ENCODE measurements around the gene GNAL. TPM values are rescaled to one million over a fixed set of nuclear protein-coding genes. Genes with fewer than 3 reads are reported as not detected.
A peak's percentile ranks its signal among the peaks of the same experiment; 100 is the strongest.
"Not testable (repeated sequence)": the region's sequence is repeated elsewhere in the genome, so short reads cannot be mapped to it uniquely, and the experiment has no call there.

Gene GNAL
- total RNA-seq, 4 donors from 2014 or later: 13.5 to 24.6 (median 19.9) TPM

- peak; percentile 97 for ATAC-seq
- Histone ChIP-seq H3K4me3 (peak within 1 kb of the TSS; percentile 93 to 96), H3K9me3 (no peaks in the 10 kb centered on the region), H3K27ac (peak within 1 kb of the TSS; percentile 85 to 96 (median 96)), H3K27me3 (no peaks in the 10 kb centered on the region), H3K36me3 (peaks cover 0 to 14% of the 10 kb centered on the region in 2 donors), H3K4me1 (peaks cover 0 to 52% (median 13%) of the 10 kb centered on the region in 3 donors)
- WGBS, 2 donors (ENCODE audit: low coverage in 1 of 2): 0% methylated on average over 16 to 18 of the region's 53 CpGs
- TF ChIP-seq POLR2A (IDR thresholded peaks at IDR 0.05) (peak; percentile 95 to 98), POLR2AphosphoS5 (IDR thresholded peaks at IDR 0.05) (peak; percentile 99), EP300 (IDR thresholded peaks at IDR 0.05) (peak; percentile 59), CTCF (IDR thresholded peaks at IDR 0.05) (peak in 1 of 4 experiments; percentile 13)
These were observed 162.2 kb downstream of the GNAL start, which contains the start of gene CHMP1B for GRCh38 chr18:11851146-11851805. CHMP1B (plus strand) TSS chr18:11851413; CDS start chr18:11851512, 99 bp downstream.

GRCh38 chr18:11851806-11852337 lies 162.8 kb downstream of the GNAL start:
- Histone ChIP-seq H3K27ac (peak overlapping the region; percentile 85 to 96 (median 96)), H3K36me3 (peaks cover 0 to 14% of the 10 kb centered on the region in 2 donors), H3K27me3 (no peaks in the 10 kb centered on the region), H3K4me1 (peaks cover 0 to 58% (median 13%) of the 10 kb centered on the region in 3 donors), H3K9me3 (no peaks in the 10 kb centered on the region), H3K4me3 (peak overlapping the region; percentile 93 to 96)
- WGBS, 2 donors (ENCODE audit: low coverage in 1 of 2): 0 to 1% methylated on average over 5 to 6 of the region's 23 CpGs
- TF ChIP-seq POLR2AphosphoS5 (IDR thresholded peaks at IDR 0.05) (peak; percentile 31), POLR2A (IDR thresholded peaks at IDR 0.05) (no peak), EP300 (IDR thresholded peaks at IDR 0.05) (peak; percentile 13)
- no peak for ATAC-seq

GRCh38 chr18:11854554-11854953 lies 165.5 kb downstream of the GNAL start:
- H3K4me3 ChIP-seq, H3K9me3 ChIP-seq, H3K27me3 ChIP-seq, ATAC-seq: not testable (repeated sequence)
- Histone ChIP-seq H3K36me3 (peaks cover 0 to 14% of the 10 kb centered on the region in 2 donors), H3K4me1 (peaks cover 0 to 69% (median 13%) of the 10 kb centered on the region in 3 donors), H3K27ac (peak overlapping the region in 2 of 4 donors; percentile 83 to 87)
- WGBS, 2 donors (ENCODE audit: low coverage in 1 of 2): 100% methylated on average over 1 of the region's 6 CpGs

GRCh38 chr18:11857177-11857887 lies 168.3 kb downstream of the GNAL start:
- Histone ChIP-seq H3K4me3 (peak overlapping the region in 1 of 2 donors; percentile 20), H3K36me3 (peaks cover 0 to 14% of the 10 kb centered on the region in 2 donors), H3K27me3 (no peaks in the 10 kb centered on the region), H3K4me1 (peaks cover 0 to 57% (median 10%) of the 10 kb centered on the region in 3 donors), H3K9me3 (no peaks in the 10 kb centered on the region), H3K27ac (peak overlapping the region; percentile 81 to 93 (median 85))
- TF ChIP-seq POLR2AphosphoS5 (IDR thresholded peaks at IDR 0.05) (peak; percentile 88), EP300 (IDR thresholded peaks at IDR 0.05) (peak; percentile 94), CTCF (IDR thresholded peaks at IDR 0.05) (no peak), POLR2A (IDR thresholded peaks at IDR 0.05) (no peak)
- 8 to 11% methylated on average over 7 to 11 of the region's 11 CpGs for WGBS, 2 donors (ENCODE audit: low coverage in 1 of 2)
- ATAC-seq: peak; percentile 96

GRCh38 chr18:11859282-11859830 lies 170.3 kb downstream of the GNAL start:
- 90 to 92% methylated on average over 5 to 6 of the region's 7 CpGs for WGBS, 2 donors (ENCODE audit: low coverage in 1 of 2)
- TF ChIP-seq CTCF (IDR thresholded peaks at IDR 0.05): no peak
- TF ChIP-seq EP300 (IDR thresholded peaks at IDR 0.05): no peak
- TF ChIP-seq POLR2AphosphoS5 (IDR thresholded peaks at IDR 0.05): no peak
- TF ChIP-seq POLR2A (IDR thresholded peaks at IDR 0.05): no peak
- Histone ChIP-seq H3K4me3 (no peak overlapping the region), H3K27ac (peak overlapping the region in 1 of 4 donors; percentile 34), H3K4me1 (peaks cover 0 to 36% (median 0%) of the 10 kb centered on the region in 3 donors), H3K36me3 (peaks cover 0 to 13% of the 10 kb centered on the region in 2 donors), H3K27me3 (no peaks in the 10 kb centered on the region), H3K9me3 (no peaks in the 10 kb centered on the region)
- no peak for ATAC-seq
